HEK293 (cell line): ENCODE results near the gene NTSR1.

ENCODE experiments used
- CTCF ChIA-PET: fragments of 350-600 bp; formaldehyde crosslinking; extraction: SDS; loops from one replicate; lab custom pipeline; 2021; ENCODE audit warnings: antibody characterized with exemption; lab: Yijun Ruan, JAX
- POLR2A ChIA-PET: fragments of 300-600 bp; formaldehyde crosslinking; extraction: SDS; loops from one replicate; lab custom pipeline; 2020; ENCODE audit warnings: antibody characterized with exemption, inconsistent platforms; lab: Yijun Ruan, JAX
- H3K27ac ChIP-seq: fragments of 200-500 bp; sonication (Bioruptor generic); 2 replicates; pipeline ENCODE4 v1.5.1; 2014; ENCODE audit warnings: low read depth, low read length, control low read depth, inconsistent platforms; ENCODE audit errors: extremely low read depth
- H3K36me3 ChIP-seq, 2 experiments: fragments of 200-500 bp in 1 of 2; sonication (Bioruptor generic) in 1 of 2; 1 replicate in 1 of 2; 2 replicates in 1 of 2; pipeline ENCODE4 v1.5.1; 2014 to 2017; ENCODE audit warnings: inconsistent platforms in 2 of 2, low read length in 2 of 2; ENCODE audit not compliant: control insufficient read depth in 2 of 2, insufficient read depth in 1 of 2
- H3K4me1 ChIP-seq: fragments of 200-500 bp; sonication (Bioruptor generic); 2 replicates; pipeline ENCODE4 v1.5.1; 2014; ENCODE audit warnings: mild to moderate bottlenecking, low read length, inconsistent platforms; ENCODE audit not compliant: control insufficient read depth, insufficient read depth
- H3K4me3 ChIP-seq: 2 replicates; pipeline ENCODE4 v1.5.1; 2011; ENCODE audit warnings: low read depth, mild to moderate bottlenecking, control low read depth, low read length, moderate library complexity
- H3K9me3 ChIP-seq: fragments of 200-500 bp; sonication (Bioruptor generic); 2 replicates; pipeline ENCODE4 v1.5.1; 2014; ENCODE audit warnings: low read depth, low read length, inconsistent platforms; ENCODE audit not compliant: control insufficient read depth, insufficient read depth
- BCL11A ChIP-seq: fragments of 450-650 bp; formaldehyde crosslinking; IDR thresholded peaks from 2 replicates; pipeline ENCODE4 v1.5.1; 2016; ENCODE audit warnings: low read depth, missing biosample characterization, missing genetic modification characterization
- BCL11B ChIP-seq: fragments of 450-650 bp; formaldehyde crosslinking; IDR thresholded peaks from 2 replicates; pipeline ENCODE4 v1.5.1; 2016; ENCODE audit warnings: low read depth, missing biosample characterization, missing genetic modification characterization
- GLI4 ChIP-seq: fragments of 450-650 bp; formaldehyde crosslinking; IDR thresholded peaks from 2 replicates; pipeline ENCODE4 v1.5.1; 2016; ENCODE audit warnings: missing biosample characterization, missing genetic modification characterization
- KLF7 ChIP-seq: fragments of 450-650 bp; formaldehyde crosslinking; IDR thresholded peaks from 2 replicates; pipeline ENCODE4 v1.5.1; 2016; ENCODE audit warnings: missing biosample characterization, missing genetic modification characterization, borderline replicate concordance
- MEIS1 ChIP-seq: sonication (generic); formaldehyde crosslinking; IDR thresholded peaks from 2 replicates; pipeline ENCODE4 v1.8.1; 2022; ENCODE audit warnings: missing genetic modification reagents, mild to moderate bottlenecking, borderline replicate concordance
- OVOL3 ChIP-seq: fragments of 450-650 bp; formaldehyde crosslinking; IDR thresholded peaks from 2 replicates; pipeline ENCODE4 v1.5.1; 2016; ENCODE audit warnings: missing biosample characterization, missing genetic modification characterization
- PRDM1 ChIP-seq: fragments of 450-650 bp; formaldehyde crosslinking; IDR thresholded peaks from 2 replicates; pipeline ENCODE4; 2016; ENCODE audit warnings: missing biosample characterization, missing genetic modification characterization
- SALL2 ChIP-seq: fragments of 450-650 bp; formaldehyde crosslinking; IDR thresholded peaks from 2 replicates; pipeline ENCODE4 v1.5.0; 2017; ENCODE audit warnings: missing biosample characterization, mild to moderate bottlenecking, missing genetic modification characterization, borderline replicate concordance
- ZBTB20 ChIP-seq: fragments of 450-650 bp; formaldehyde crosslinking; IDR thresholded peaks from 2 replicates; pipeline ENCODE4 v1.5.1; 2016; ENCODE audit warnings: missing biosample characterization, missing genetic modification characterization
- ZBTB48 ChIP-seq: fragments of 450-650 bp; formaldehyde crosslinking; IDR thresholded peaks from 2 replicates; pipeline ENCODE4 v1.5.1; 2016; ENCODE audit warnings: missing biosample characterization, missing genetic modification characterization
- ZBTB8A ChIP-seq: fragments of 450-650 bp; formaldehyde crosslinking; IDR thresholded peaks from 2 replicates; pipeline ENCODE4 v1.5.1; 2016; ENCODE audit warnings: missing biosample characterization, missing genetic modification characterization
- ZFP3 ChIP-seq: fragments of 450-650 bp; formaldehyde crosslinking; IDR thresholded peaks from 2 replicates; pipeline ENCODE4 v1.5.1; 2016; ENCODE audit warnings: low read depth, missing biosample characterization, missing genetic modification characterization
- ZFP69B ChIP-seq: fragments of 450-650 bp; formaldehyde crosslinking; IDR thresholded peaks from 2 replicates; pipeline ENCODE4 v1.5.1; 2016; ENCODE audit warnings: missing biosample characterization, missing genetic modification characterization
- ZNF121 ChIP-seq: fragments of 450-650 bp; formaldehyde crosslinking; IDR thresholded peaks from 2 replicates; pipeline ENCODE4 v1.5.1; 2016; ENCODE audit warnings: missing biosample characterization, missing genetic modification characterization
- ZNF157 ChIP-seq: fragments of 450-650 bp; formaldehyde crosslinking; IDR thresholded peaks from 2 replicates; pipeline ENCODE4 v1.5.1; 2016; ENCODE audit warnings: missing biosample characterization, missing genetic modification characterization
- ZNF16 ChIP-seq: fragments of 450-650 bp; formaldehyde crosslinking; IDR thresholded peaks from 2 replicates; pipeline ENCODE4 v1.5.1; 2016; ENCODE audit warnings: low read depth, missing biosample characterization, missing genetic modification characterization
- ZNF2 ChIP-seq: fragments of 450-650 bp; formaldehyde crosslinking; IDR thresholded peaks from 2 replicates; pipeline ENCODE4 v1.5.1; 2016; ENCODE audit warnings: missing biosample characterization, missing genetic modification characterization
- ZNF248 ChIP-seq: fragments of 450-650 bp; formaldehyde crosslinking; IDR thresholded peaks from 2 replicates; pipeline ENCODE4 v1.5.1; 2017; ENCODE audit warnings: missing biosample characterization, missing genetic modification characterization
- ZNF433 ChIP-seq: fragments of 450-650 bp; formaldehyde crosslinking; IDR thresholded peaks from 2 replicates; pipeline ENCODE4 v1.5.1; 2016; ENCODE audit warnings: missing biosample characterization, missing genetic modification characterization, low read depth
- ZNF585B ChIP-seq: fragments of 450-650 bp; formaldehyde crosslinking; IDR thresholded peaks from 2 replicates; pipeline ENCODE4 v1.5.1; 2016; ENCODE audit warnings: missing biosample characterization, missing genetic modification characterization
- ZNF623 ChIP-seq: fragments of 450-650 bp; formaldehyde crosslinking; IDR thresholded peaks from 2 replicates; pipeline ENCODE4 v1.5.1; 2016; ENCODE audit warnings: missing biosample characterization, missing genetic modification characterization
- ZNF629 ChIP-seq: fragments of 450-650 bp; formaldehyde crosslinking; IDR thresholded peaks from 2 replicates; pipeline ENCODE4 v1.5.1; 2017; ENCODE audit warnings: missing biosample characterization, missing genetic modification characterization
- ZNF664 ChIP-seq: fragments of 450-650 bp; formaldehyde crosslinking; IDR thresholded peaks from 2 replicates; pipeline ENCODE4 v1.5.1; 2016; ENCODE audit warnings: missing biosample characterization, missing genetic modification characterization
- ZNF776 ChIP-seq: fragments of 450-650 bp; formaldehyde crosslinking; IDR thresholded peaks from 2 replicates; pipeline ENCODE4 v1.5.0; 2017; ENCODE audit warnings: missing biosample characterization, missing genetic modification characterization, borderline replicate concordance
- ZNF777 ChIP-seq: fragments of 450-650 bp; formaldehyde crosslinking; IDR thresholded peaks from 2 replicates; pipeline ENCODE4 v1.5.1; 2017; ENCODE audit warnings: missing biosample characterization, missing genetic modification characterization, borderline replicate concordance
- ZSCAN16 ChIP-seq: fragments of 450-650 bp; formaldehyde crosslinking; IDR thresholded peaks from 2 replicates; pipeline ENCODE4 v1.5.1; 2016; ENCODE audit warnings: missing biosample characterization, missing genetic modification characterization
- TF ChIP-seq, protein P1 (sequence below): fragments of 450-650 bp; formaldehyde crosslinking; IDR thresholded peaks from 2 replicates; pipeline ENCODE4 v1.5.1; 2017; ENCODE audit warnings: missing biosample characterization, missing genetic modification characterization
- TF ChIP-seq, protein P2 (sequence below): fragments of 450-650 bp; formaldehyde crosslinking; IDR thresholded peaks from 2 replicates; pipeline ENCODE4 v1.5.1; 2016; ENCODE audit warnings: missing biosample characterization, missing genetic modification characterization
- TF ChIP-seq, protein P3 (sequence below): fragments of 450-650 bp; formaldehyde crosslinking; IDR thresholded peaks from 2 replicates; pipeline ENCODE4 v1.5.1; 2017; ENCODE audit warnings: missing biosample characterization, missing genetic modification characterization
- TF ChIP-seq, protein P4 (sequence below): fragments of 450-650 bp; formaldehyde crosslinking; IDR thresholded peaks from 2 replicates; pipeline ENCODE4 v1.5.1; 2016; ENCODE audit warnings: missing biosample characterization, missing genetic modification characterization

The NTSR1 gene

DNA sequence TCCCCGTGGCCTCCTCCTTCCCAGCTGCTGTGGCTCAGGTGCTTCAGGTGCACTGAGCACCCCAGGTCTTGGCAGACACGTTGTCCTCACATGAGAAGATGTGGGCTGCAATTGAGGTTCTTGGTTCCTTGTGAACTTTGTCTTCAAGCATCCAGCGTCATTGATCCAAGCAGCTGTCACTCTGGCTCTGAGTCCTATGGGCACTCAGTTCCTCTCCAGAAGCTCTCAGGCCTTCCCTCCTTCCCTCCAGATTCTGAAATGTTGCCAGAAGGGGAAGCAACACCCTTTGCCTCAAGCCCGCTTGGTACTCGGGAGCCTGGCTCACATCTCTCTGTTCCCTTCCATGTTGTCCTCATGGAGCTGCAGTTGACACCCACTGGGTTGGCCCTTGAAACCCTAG is 79.2 kb downstream of the NTSR1 start:
- ChIA-PET CTCF (interaction anchor here (0.6 to 3.1 kb wide), 5 partner anchors 8 to 247 kb away, joined by 3 to 17 read pairs (median 3); no protein-coding TSS in a partner anchor), POLR2A (no interaction called here)
- Histone ChIP-seq H3K27ac (no peak overlapping the region), H3K36me3 (no peaks in the 10 kb centered on the region), H3K4me1 (no peaks in the 10 kb centered on the region), H3K4me3 (no peak overlapping the region), H3K9me3 (no peaks in the 10 kb centered on the region)
- TF ChIP-seq ZNF777 (tag by site-specific recombination) = no peak
- no peak for TF ChIP-seq KLF7 (tag by site-specific recombination)
- no peak for TF ChIP-seq ZFP3
- TF ChIP-seq, protein P1, sequence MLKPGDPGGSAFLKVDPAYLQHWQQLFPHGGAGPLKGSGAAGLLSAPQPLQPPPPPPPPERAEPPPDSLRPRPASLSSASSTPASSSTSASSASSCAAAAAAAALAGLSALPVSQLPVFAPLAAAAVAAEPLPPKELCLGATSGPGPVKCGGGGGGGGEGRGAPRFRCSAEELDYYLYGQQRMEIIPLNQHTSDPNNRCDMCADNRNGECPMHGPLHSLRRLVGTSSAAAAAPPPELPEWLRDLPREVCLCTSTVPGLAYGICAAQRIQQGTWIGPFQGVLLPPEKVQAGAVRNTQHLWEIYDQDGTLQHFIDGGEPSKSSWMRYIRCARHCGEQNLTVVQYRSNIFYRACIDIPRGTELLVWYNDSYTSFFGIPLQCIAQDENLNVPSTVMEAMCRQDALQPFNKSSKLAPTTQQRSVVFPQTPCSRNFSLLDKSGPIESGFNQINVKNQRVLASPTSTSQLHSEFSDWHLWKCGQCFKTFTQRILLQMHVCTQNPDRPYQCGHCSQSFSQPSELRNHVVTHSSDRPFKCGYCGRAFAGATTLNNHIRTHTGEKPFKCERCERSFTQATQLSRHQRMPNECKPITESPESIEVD = no peak
- TF ChIP-seq ZNF16 (tag by site-specific recombination) = no peak
- TF ChIP-seq ZNF433 = no peak
- TF ChIP-seq ZNF623 = no peak
- no peak for TF ChIP-seq ZNF121 (tag by site-specific recombination)
- no peak for TF ChIP-seq MEIS1 (CRISPR knock-in tag)
- TF ChIP-seq PRDM1 = no peak
- TF ChIP-seq ZFP69B (tag by site-specific recombination) = no peak
- TF ChIP-seq ZNF585B (tag by site-specific recombination) = no peak

DNA sequence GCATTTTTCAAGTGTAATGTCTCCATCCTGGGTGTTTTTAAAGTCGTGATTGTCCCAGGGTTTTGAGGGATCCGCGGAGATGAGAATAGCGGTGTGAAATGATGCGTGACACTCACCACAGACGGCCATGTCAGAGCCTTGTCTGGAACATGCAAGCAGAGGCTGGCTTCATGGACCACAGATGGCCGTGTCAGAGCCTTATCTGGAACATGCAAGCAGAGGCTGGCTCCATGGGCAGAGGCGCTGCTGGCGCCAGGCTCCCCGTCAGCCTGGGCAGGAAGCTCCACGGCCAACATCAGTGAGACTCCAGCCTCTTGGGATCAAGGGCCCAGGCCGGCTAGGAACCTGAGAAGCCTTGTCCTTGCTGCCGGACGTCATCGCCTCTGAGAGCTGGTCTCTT is 80.0 kb downstream of the NTSR1 start:
- TF ChIP-seq ZNF776 (tag by site-specific recombination) (no peak), ZNF664 (tag by site-specific recombination) (no peak), ZBTB8A (tag by site-specific recombination) (no peak), KLF7 (tag by site-specific recombination) (no peak), ZNF2 (tag by site-specific recombination) (no peak), BCL11B (tag by site-specific recombination) (no peak), BCL11A (tag by site-specific recombination) (no peak), ZBTB20 (no peak), ZNF157 (tag by site-specific recombination) (no peak), ZSCAN16 (tag by site-specific recombination) (no peak), ZNF248 (tag by site-specific recombination) (no peak), GLI4 (tag by site-specific recombination) (no peak), OVOL3 (no peak), ZBTB48 (no peak), SALL2 (tag by site-specific recombination) (no peak), ZNF629 (tag by site-specific recombination) (no peak)
- TF ChIP-seq, protein P2, sequence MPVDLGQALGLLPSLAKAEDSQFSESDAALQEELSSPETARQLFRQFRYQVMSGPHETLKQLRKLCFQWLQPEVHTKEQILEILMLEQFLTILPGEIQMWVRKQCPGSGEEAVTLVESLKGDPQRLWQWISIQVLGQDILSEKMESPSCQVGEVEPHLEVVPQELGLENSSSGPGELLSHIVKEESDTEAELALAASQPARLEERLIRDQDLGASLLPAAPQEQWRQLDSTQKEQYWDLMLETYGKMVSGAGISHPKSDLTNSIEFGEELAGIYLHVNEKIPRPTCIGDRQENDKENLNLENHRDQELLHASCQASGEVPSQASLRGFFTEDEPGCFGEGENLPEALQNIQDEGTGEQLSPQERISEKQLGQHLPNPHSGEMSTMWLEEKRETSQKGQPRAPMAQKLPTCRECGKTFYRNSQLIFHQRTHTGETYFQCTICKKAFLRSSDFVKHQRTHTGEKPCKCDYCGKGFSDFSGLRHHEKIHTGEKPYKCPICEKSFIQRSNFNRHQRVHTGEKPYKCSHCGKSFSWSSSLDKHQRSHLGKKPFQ (tag by site-specific recombination) = no peak
- TF ChIP-seq, protein P3, sequence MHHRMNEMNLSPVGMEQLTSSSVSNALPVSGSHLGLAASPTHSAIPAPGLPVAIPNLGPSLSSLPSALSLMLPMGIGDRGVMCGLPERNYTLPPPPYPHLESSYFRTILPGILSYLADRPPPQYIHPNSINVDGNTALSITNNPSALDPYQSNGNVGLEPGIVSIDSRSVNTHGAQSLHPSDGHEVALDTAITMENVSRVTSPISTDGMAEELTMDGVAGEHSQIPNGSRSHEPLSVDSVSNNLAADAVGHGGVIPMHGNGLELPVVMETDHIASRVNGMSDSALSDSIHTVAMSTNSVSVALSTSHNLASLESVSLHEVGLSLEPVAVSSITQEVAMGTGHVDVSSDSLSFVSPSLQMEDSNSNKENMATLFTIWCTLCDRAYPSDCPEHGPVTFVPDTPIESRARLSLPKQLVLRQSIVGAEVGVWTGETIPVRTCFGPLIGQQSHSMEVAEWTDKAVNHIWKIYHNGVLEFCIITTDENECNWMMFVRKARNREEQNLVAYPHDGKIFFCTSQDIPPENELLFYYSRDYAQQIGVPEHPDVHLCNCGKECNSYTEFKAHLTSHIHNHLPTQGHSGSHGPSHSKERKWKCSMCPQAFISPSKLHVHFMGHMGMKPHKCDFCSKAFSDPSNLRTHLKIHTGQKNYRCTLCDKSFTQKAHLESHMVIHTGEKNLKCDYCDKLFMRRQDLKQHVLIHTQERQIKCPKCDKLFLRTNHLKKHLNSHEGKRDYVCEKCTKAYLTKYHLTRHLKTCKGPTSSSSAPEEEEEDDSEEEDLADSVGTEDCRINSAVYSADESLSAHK (tag by site-specific recombination) = no peak
- TF ChIP-seq, protein P4, sequence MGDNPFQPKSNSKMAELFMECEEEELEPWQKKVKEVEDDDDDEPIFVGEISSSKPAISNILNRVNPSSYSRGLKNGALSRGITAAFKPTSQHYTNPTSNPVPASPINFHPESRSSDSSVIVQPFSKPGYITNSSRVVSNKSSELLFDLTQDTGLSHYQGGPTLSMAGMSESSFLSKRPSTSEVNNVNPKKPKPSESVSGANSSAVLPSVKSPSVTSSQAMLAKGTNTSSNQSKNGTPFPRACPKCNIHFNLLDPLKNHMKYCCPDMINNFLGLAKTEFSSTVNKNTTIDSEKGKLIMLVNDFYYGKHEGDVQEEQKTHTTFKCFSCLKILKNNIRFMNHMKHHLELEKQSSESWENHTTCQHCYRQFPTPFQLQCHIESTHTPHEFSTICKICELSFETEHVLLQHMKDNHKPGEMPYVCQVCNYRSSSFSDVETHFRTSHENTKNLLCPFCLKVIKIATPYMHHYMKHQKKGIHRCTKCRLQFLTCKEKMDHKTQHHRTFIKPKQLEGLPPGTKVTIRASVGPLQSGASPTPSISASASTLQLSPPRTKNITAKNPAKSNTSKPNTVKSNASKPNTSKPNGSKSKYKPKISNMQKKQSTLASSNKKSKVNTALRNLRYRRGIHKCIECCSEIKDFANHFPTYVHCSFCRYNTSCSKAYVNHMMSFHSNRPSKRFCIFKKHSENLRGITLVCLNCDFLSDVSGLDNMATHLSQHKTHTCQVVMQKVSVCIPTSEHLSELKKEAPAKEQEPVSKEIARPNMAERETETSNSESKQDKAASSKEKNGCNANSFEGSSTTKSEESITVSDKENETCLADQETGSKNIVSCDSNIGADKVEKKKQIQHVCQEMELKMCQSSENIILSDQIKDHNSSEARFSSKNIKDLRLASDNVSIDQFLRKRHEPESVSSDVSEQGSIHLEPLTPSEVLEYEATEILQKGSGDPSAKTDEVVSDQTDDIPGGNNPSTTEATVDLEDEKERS = no peak
- TF ChIP-seq, all 188 proteins: peak for 0
- no peaks in the 10 kb centered on the region for H3K36me3 ChIP-seq
- no peak overlapping the region for H3K4me3 ChIP-seq
- no peak overlapping the region for H3K27ac ChIP-seq
- ChIA-PET CTCF (interaction anchor here (0.6 to 3.1 kb wide), 5 partner anchors 9 to 172 kb away, joined by 3 to 17 read pairs (median 6); no protein-coding TSS in a partner anchor), POLR2A (no interaction called here)
- no peaks in the 10 kb centered on the region for H3K9me3 ChIP-seq
- no peaks in the 10 kb centered on the region for H3K4me1 ChIP-seq
